ENCODE measurements around the gene POU2AF1. TPM values are rescaled to one million over a fixed set of nuclear protein-coding genes. Genes with fewer than 3 reads are reported as not detected.

POU2AF1 gene
- total and polyA plus RNA-seq, 8 donors: 0.38 to 4.5 (median 0.98) TPM

- Histone ChIP-seq H3K27ac (no peak overlapping the region), H3K27me3 (no peaks in the 10 kb centered on the region), H3K9me3 (no peaks in the 10 kb centered on the region), H3K36me3 (no peaks in the 10 kb centered on the region), H3K4me3 (no peak overlapping the region), H3K4me1 (no peaks in the 10 kb centered on the region)
- intact Hi-C loops (cut with DNase I): no loop called here
- DNase-seq: no peak
- ATAC-seq: no peak
- TF ChIP-seq CTCF (IDR thresholded peaks at IDR 0.05): no peak
Observed at GRCh38 chr11:111423250-111423615, 44.2 kb upstream of the POU2AF1 start.

GRCh38 chr11:111422494-111423249, 43.6 kb upstream of the POU2AF1 start:
- peak in 1 of 4 donors; percentile 63 for DNase-seq
- intact Hi-C loops (cut with DNase I): no loop called here
- Histone ChIP-seq H3K9me3 (no peaks in the 10 kb centered on the region), H3K36me3 (no peaks in the 10 kb centered on the region), H3K4me3 (no peak overlapping the region), H3K4me1 (peaks cover 0 to 3% of the 10 kb centered on the region in 2 donors), H3K27me3 (no peaks in the 10 kb centered on the region), H3K27ac (no peak overlapping the region)
- peak; percentile 96 for ATAC-seq
- peak; percentile 55 to 71 for TF ChIP-seq CTCF (IDR thresholded peaks at IDR 0.05)

GRCh38 chr11:111421251-111421650, 42.2 kb upstream of the POU2AF1 start:
- no peak for DNase-seq
- Histone ChIP-seq H3K27ac (no peak overlapping the region), H3K9me3 (no peaks in the 10 kb centered on the region), H3K27me3 (no peaks in the 10 kb centered on the region), H3K36me3 (no peaks in the 10 kb centered on the region), H3K4me1 (peaks cover 0 to 15% of the 10 kb centered on the region in 2 donors), H3K4me3 (no peak overlapping the region)
- intact Hi-C loops (cut with DNase I): no loop called here
- ATAC-seq: no peak
- TF ChIP-seq CTCF (IDR thresholded peaks at IDR 0.05): no peak

- no peak for TF ChIP-seq CTCF (IDR thresholded peaks at IDR 0.05)
- H3K9me3 ChIP-seq: no peaks in the 10 kb centered on the region
- DNase-seq: no peak
- H3K36me3 ChIP-seq: no peaks in the 10 kb centered on the region
- H3K4me3 ChIP-seq: no peak overlapping the region
- intact Hi-C loops (cut with DNase I): no loop called here
- no peak for ATAC-seq
- H3K27me3 ChIP-seq: no peaks in the 10 kb centered on the region
- no peak overlapping the region for H3K27ac ChIP-seq
- peaks cover 0 to 15% of the 10 kb centered on the region in 2 donors for H3K4me1 ChIP-seq
Observed at GRCh38 chr11:111419641-111420327, 40.7 kb upstream of the POU2AF1 start.

- intact Hi-C loops (cut with DNase I): no loop called here
- H3K36me3 ChIP-seq: no peaks in the 10 kb centered on the region
- H3K27ac ChIP-seq: no peak overlapping the region
- TF ChIP-seq CTCF (IDR thresholded peaks at IDR 0.05): no peak
- peaks cover 0 to 15% of the 10 kb centered on the region in 2 donors for H3K4me1 ChIP-seq
- H3K9me3 ChIP-seq: no peaks in the 10 kb centered on the region
- H3K27me3 ChIP-seq: no peaks in the 10 kb centered on the region
- no peak for ATAC-seq
- DNase-seq: no peak
- H3K4me3 ChIP-seq: no peak overlapping the region
Observed at GRCh38 chr11:111419181-111419580, 40.1 kb upstream of the POU2AF1 start.

Data from left lung (tissue), 10 donors.